ENCODE results near the gene MOSPD3.

The MOSPD3 gene

DNA sequence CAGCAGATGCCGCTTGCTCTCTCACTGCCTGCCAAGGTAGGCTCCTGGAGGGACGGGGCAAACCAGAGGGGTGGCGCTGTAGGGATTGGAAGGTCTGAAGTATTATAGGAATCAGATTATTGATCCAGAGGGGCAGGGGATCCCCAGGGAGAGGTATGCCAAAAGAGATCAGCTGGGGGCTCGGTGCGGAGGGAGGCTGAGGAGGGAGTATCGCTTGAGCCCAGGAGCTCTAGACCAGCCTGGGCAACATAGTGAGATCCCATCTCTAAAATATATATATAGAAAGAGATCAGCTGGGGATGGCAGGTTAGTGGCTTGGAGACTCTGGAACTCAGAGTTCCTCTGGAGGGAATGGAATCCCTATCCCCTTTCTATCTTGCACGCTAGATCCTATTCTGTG lies 17.2 kb upstream of the MOSPD3 start:
- DNase-seq: no peak

DNA sequence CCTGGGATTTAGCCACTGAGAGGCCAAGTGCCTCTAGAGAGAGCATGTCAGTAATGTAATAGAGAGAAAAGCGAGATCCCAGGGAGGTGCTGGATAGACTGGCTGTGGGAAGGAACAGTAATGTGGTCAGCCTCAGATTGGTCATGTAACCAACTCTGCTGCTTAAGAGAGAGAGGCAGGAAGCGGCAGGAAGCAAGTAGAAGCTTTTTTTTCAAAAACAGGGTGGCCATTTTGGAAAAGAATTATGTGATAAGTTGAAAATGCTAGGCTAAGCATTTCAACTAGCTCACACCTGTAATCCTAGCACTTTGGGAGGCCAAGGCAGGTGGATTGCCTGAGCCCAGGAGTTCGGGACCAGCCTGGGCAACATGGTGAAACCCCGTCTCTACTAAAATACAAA lies 13.9 kb upstream of the MOSPD3 start:
- DNase-seq: no peak

DNA sequence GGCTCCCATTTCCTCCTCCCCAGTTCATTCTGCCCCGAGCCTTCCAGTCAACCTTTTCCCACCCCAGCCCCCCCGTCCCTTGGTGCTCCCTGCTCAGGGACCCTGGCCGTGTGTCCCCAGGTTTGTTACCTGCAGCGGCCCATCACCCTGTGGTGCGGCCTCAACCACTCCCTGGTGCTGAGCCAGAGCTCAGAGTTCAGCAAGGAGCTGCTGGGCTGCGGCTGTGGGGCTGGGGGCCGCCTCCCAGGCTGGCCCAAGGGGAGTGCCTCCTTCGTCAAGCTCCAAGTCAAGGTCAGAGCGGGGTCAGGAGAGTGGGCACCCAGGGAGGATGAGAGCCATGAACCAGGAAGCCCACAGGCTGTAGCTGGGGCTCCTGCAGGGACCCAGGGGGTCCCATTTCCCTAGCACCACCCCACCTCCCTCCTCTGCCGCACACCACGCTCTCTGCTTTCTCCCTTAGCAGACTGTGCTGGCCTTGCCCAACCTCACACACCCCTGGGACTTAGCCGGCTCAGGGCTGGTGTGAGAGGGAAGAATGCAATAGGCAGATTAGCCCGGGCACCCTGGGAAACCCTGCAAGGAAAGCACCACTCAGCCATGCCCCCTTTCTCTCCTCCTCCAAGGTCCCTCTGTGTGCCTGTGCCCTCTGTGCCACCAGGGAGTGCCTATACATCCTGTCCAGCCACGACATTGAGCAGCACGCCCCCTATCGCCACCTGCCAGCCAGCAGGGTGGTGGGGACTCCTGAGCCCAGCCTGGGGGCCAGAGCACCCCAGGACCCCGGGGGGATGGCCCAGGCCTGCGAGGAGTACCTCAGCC lies 12.2 kb upstream of the MOSPD3 start:
- no peak for DNase-seq

DNA sequence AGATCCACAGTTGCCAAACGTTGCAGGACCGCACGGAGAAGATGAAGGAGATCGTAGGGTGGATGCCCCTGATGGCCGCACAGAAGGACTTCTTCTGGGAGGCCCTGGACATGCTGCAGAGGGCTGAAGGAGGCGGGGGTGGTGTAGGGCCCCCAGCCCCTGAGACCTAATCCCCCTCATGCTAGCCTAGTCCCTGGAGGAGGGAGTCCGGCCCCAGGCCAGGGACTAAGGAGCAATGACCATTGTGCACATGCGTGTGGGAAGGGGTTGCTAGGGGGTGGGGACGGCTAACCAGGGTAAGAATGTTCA lies 11.7 kb upstream of the MOSPD3 start:
- no peak for DNase-seq

DNA sequence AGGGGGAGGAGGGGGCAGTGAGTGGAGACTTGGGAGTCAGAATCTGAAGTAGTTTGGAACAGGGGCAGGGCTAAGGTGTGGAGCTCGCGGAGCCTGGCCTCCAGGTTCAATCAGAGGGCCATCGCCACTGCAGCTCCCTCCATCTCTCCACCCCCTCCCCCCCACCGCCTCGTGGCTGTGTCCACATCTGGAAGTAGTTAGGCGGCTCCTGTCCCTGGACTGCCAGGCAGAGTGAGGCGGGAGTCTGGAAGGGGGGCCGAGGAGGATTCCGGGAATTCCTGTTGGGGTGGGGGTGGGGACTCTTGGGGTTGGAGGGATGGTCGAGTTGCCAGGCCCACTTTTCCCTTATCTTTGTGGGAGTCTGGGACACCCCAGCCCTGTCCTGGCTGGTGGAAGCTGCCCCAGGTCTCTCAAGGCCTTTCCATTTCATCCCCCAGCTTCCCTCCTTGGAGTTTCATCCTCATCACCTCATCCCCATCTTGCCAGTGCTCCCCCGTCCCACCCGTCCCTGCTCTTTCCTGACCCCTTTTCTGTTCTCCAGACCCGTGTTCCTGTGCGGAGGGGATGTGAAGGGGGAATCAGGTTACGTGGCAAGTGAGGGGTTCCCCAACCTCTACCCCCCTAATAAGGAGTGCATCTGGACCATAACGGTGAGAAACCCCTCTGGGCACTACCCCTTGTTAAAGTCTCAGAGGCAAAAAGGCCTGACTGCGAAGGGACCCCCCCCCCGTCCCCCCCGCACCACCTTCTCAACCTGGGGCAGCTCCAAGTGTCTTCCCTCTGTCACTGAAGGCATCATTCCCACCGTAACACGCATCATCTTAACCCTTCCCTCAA lies 9.2 kb upstream of the MOSPD3 start:
- no peak for DNase-seq

DNA sequence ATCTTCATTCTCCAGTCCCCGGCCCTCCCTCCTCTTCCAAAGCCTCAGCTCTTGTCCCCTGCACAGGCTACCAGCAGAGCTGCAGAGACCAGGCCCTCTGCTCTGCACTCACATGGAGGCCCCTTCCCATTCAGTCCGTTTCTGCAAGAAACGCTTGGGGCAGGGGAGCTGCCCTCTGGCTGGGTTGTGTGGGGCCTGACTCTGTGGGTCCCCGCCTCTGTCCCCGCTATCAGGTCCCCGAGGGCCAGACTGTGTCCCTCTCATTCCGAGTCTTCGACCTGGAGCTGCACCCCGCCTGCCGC lies 8.7 kb upstream of the MOSPD3 start:
- no peak for DNase-seq

DNA sequence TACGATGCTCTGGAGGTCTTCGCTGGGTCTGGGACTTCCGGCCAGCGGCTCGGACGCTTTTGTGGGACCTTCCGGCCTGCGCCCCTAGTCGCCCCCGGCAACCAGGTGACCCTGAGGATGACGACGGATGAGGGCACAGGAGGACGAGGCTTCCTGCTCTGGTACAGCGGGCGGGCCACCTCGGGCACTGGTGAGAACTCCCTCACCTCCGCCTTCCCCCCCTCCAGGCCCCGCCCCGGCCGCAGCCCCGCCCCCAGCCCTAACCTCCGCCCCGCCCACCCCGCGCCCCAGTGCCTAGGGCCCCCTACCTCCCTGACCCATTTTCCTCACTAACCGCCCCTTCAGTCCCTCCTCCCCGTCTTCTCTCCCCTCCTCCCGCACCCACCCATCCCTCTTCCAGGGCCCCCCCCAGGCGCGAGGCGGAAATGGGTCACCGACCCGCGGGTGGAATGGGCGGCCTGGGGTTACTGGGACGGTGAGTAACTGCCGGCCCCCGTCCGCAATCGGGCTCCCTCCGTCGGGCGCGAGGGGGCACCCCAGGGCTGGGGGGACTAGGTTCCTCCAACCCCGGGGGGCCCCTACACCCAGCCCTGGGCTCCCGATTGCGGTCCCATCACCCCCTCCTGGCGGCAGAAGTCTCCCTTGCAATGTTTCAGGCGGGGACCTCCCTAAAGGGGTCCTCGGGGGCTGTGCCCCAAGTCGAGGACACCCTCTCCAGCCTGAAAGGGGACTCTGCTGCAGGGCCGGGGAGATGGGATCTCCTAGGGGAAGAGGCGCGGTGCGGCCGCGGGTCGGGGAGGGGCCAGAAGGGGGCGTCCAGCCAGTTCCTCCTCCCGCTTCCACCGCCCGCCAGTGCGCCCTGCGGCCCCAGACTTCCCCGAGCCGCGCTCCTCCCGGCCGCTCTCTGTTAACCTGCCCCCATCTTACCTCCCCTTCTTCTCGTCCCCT lies 8.0 kb upstream of the MOSPD3 start:
- peak; percentile 66 for DNase-seq

DNA sequence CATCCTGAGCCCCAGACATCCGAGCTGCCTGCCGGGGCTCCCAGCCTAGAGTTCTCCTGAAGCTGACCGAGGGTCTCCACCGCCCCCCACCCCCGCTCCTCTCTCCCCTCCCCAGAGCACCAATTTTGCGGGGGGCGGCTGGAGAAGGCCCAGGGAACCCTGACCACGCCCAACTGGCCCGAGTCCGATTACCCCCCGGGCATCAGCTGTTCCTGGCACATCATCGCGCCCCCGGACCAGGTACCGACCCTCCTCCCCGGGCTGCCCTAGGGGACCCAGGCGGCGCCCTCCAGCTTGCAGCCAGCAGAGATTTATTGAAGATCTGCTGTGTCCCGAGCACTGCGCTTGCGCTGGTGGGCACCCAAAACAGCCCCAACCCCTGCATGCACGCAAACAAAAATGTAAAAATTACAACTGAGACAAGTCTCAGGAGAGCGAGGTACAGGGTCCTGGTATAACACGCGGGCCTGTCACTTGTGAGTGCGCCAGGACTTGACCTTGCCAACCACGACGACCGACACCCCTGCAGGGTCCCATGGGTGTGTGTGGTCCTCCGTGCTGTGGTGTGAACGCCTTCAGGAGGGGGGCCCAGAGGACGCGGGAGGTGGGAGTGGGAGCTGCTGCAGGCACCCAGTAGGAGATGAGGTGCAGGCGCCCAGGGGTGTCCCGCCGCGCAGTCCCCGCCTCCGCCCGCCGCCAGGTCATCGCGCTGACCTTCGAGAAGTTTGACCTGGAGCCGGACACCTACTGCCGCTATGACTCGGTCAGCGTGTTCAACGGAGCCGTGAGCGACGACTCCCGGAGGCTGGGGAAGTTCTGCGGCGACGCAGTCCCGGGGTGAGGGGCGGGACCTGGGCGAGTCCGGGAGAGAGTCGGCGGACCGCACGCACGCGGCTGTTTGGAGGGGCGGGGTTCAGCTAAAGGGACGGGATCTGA lies 7.1 kb upstream of the MOSPD3 start:
- DNase-seq: no peak

DNA sequence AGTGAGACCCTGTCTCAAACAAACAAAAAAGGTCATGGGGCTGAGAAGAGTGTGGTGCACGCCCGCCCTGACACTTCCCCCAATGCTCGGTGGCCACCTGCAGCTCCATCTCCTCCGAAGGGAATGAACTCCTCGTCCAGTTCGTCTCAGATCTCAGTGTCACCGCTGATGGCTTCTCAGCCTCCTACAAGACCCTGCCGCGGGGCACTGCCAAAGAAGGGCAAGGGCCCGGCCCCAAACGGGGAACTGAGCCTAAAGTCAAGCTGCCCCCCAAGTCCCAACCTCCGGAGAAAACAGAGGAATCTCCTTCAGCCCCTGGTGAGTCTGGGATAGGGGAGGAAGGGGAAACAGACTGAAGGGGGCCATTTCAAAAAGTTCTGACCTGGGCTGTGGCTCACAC lies 6.0 kb upstream of the MOSPD3 start:
- DNase-seq: no peak

DNA sequence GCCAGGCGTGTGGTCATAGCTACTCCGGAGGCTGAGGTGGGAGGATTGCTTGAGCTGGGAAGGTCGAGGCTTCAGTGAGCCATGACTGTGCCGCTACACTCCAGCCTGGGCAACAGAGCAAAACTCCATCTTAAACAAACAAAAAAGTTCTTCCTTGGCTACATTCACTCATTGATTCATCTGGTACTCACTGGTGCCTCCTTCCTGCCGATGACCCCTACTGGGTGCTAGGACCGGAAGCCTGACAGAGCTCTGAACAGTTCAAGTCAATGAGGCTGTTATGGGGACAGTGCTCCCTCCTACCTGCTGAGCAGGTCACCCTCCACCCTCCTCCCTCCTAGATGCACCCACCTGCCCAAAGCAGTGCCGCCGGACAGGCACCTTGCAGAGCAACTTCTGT lies 5.2 kb upstream of the MOSPD3 start:
- no peak for DNase-seq

DNA sequence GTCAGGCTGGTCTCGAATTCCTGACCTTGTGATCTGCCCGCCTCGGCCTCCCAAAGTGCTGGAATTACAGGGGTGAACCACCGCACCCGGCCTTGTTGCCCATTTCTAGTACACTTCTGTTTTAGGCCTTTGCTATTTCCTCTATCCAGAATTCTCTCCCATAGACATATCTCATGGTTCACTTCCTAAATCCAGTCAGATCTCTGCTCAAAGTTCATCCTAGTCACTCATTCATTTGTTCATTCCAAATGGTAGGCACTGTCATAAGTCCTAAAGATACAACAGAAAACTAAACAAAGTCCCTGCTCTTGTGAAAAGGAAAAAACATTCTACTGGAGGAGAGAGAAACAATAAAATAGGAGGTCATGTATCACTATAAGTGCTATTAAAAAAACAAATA lies 2.4 kb upstream of the MOSPD3 start:
- DNase-seq: no peak

DNA sequence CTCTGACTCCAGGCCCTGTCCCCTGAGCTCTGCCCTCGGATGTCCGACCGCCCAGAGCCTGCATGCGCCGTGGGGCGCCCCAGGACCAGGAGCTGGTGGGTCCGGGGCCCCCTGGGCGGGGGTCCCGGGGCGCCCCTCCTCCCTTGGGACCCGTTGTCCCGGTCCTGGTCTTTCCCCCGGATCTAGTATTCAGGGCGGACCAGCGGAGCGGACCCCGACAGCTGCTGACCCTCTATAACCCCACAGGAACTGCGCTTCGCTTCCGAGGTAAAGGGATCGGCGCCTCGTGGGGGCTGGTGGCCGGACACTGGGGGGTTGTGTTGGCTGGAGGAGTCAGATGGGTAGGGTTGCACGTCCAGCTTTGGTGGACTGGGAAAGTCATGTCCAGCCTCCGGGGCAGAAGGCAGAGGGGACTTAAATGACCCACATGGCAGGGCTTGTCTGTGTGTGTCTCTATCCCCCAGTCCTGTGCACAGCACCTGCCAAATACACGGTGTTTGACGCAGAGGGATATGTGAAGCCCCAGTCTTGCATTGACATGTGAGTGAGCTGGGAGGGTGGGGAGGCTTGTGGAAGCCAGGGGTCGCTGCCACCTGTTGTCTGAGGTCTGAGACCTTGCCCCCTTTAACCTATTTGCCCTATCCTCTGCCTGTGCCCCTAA lies 520 bp downstream of the MOSPD3 start:
- DNase-seq: no peak

DNA sequence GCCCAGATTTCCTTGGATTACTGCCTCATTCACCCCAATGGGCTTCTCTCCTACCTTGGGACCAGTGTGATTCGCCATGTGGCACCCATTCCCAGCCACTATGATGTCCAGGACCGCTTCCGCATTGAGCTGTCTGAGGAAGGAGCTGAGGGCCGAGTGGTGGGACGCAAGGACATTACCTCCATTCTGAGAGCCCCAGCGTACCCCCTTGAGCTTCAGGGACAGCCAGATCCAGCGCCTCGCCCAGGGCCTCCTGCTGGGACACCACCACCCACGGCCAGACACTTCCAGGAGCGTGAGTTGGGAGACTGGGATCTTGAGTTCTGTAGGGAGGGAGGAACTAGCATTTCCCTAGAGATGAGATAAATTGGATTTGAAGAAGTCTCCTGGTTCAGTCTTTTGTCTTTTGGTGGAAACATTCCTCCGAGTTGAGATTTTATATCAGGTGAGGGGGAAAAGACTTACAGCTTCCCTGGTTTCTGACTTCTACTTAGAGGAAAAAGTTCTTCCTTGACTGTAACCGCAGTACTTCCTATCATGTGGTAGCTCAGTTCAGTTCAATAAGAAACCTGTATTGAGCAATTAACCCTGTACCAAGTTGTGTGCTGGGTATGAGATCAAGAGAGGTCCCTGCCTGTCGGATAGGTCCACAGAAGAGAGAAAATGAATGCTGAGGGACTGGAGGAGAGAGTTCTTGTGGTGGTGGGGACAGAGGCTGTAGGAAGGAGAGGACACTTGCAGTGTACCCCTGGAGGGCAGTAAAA lies 1.3 kb downstream of the MOSPD3 start:
- DNase-seq: no peak

DNA sequence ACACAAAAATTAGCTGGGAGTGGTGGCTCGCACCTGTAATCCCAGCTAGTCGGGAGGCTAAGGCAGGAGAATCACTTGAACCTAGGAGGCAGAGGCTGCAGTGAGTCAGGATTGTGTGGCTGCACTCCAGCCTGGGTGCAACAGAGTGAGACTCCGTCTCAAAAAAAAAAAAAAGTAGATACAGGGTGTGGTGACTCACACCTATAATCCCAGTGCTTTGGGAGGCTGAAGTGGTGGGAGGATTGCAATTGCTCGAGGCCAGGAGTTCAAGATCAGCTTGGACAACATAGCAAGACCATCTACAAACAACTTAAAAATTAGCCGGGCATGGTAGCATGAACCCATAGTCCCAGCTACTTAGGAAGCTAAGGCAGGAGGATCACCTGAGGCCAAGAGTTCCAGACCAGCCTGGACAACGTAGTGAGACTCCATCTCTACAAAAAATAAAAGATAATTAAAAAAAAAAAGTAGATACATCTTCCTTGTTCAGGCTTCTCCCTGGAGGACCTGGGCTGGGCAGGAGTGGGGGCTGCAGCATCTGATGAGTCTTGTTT lies 2.0 kb downstream of the MOSPD3 start:
- DNase-seq: no peak

DNA sequence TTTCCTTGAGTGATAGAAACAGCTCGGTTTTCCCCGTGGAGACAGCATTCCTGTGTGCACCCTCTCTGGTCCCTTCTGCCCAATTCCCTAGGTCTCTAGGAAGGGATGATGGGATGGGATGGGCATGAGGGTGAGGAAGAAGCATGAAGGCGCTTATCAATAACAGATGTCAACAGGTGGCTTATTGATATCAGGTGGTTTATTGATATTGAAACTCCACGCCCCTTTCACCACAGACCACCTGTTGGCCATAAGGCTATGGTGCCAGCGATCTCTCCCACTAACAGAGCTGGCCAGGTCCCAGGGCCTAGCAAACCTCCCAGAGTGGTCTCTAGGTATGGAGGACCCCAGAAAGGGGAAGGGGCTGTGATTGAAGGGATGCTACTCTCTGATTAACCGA lies 7.9 kb downstream of the MOSPD3 start:
- no peak for DNase-seq

DNA sequence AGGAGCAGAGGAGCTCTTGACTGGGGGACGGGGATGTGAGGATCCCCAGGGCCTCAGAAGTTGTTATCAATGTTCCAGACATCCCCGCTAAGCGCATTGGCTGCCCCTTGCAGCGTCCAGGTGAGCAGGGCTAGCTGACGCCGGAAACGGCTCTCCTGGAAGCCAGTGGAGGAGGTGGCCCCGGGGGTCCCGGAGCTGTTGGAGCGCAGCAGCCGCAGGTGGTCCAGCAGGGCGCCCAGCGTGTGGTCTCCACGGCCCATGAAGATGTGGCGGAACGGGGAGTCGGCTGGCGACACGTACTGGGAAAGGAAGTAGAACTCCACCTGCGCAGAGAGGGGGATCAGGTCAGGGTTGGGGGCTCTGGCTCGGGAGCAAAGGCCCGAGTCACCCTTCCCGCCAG lies 8.5 kb downstream of the MOSPD3 start:
- no peak for DNase-seq

DNA sequence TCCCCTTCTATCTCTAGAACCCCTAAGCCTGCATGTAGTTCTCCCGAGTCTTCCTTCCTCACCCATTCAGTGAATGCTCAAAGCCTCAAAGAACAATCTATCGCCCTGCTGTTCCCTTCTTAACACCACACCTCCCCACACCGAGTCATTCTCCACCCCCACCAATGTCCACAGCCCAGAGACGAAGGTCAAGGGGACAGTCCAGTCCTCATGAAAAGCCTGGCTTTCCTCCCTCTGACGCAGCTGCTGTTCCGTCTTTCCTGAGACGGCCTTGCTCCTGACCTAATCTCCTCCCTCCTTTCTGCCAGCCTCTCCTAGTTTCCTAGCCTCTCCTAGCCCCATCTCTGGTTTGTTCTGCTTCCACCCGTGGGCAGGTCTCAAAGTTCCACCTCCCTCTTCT lies 9.2 kb downstream of the MOSPD3 start:
- DNase-seq: no peak

DNA sequence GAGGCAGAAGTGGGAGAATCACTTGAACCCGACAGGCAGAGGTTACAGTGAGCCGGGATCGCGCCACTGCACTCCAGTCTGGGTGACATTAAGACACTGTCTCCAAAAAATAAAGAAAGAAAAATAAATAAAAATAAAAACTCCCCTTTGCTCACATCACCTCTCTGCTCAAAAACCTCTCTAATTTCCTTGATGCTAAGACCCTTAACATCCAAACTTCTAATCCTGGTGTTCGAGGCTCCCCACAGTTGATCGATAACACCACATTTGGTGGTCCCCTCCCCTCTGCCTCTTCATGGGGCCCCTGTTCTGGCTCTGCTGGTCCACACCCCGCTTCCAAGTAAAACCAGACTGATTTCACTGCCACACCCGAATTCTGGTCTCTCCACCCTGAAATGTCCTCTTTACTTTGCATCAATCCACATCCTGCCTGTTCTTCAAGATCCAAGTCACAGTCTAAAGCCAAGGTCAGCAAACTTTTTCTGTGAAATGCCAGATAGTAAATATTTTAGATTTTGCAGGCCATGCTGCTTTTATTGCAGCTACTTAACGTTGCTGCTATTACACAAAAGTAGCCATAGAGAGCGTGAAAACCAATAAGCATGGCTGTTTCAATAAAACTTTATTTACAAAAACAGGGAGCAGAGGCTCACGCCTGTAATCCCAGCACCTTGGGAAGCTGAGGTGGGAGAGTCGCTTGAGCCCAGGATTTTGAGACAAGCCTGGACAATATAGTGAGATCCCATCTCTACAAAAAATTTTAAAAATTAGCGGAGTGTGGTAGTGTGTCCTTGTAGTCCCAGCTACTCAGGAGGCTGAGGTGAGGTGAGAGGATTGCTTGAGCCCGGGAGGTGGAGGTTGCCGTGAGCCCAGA lies 11.8 kb downstream of the MOSPD3 start:
- DNase-seq: no peak

DNA sequence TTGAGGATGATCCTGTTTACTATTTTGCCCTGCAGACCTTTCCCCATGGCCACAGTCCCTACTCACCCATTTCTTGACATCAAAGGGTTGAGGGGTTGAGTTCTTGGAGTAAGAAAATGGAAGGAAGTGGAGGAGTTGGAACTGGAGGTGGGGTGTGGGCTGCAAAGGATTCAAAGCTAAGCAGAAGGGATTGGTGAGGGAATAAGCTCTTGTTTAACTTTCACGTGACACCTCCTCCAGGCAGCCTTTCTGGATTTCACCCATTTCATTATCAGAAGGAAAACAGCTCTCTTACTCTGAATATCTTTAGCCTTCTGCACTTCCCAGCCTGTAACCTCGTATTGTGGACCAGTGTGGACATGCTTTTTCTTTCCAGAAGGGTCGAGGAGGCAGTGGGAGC lies 13.7 kb downstream of the MOSPD3 start:
- DNase-seq: no peak
